HG03280 (cell line): ENCODE measurements around the gene FAM184A.

ENCODE experiments used
- ATAC-seq: cut with Tn5 transposase; IDR thresholded peaks from one replicate; pipeline ENCODE4 v1.9.1; 2021; ENCODE audit warnings: mild to moderate bottlenecking, moderate library complexity; ENCODE audit not compliant: unreplicated experiment

Gene FAM184A

DNA sequence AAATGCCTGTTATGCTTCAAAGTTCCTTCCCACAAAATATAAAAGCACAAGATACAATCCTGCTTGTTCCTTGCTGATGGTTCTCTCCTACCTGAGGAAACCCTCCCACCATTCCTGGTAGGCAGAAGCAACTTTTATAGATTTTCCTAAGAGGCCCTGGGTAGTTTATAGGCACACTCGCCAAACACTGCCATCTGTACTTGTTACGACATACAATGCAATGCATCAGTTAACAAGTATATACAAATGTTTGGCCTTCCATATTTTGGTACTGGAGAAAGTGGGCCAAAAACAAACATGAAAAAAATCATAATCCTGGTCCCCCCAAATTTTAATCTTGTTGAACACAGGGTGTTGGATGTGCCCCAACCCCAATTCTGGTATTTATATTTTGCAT lies 160.1 kb downstream of the FAM184A start:
- no peak for ATAC-seq

- ATAC-seq, result no peak
These were observed 160.7 kb downstream of the FAM184A start for GRCh38 chr6:118917546-118918328.

GRCh38 chr6:118914598-118914997 lies 163.9 kb downstream of the FAM184A start:
- no peak for ATAC-seq

GRCh38 chr6:118913161-118913560 lies 165.3 kb downstream of the FAM184A start:
- no peak for ATAC-seq

GRCh38 chr6:118912646-118913045 lies 165.8 kb downstream of the FAM184A start:
- ATAC-seq, result no peak
